CD4-positive, alpha-beta T cell (primary cell): ENCODE results near the gene LBHD2. TPM values are rescaled to one million over a fixed set of nuclear protein-coding genes. Genes with fewer than 3 reads are reported as not detected.

Experiments used
- ATAC-seq: fragments of 200-7000 bp; cut with Tn5 transposase; one replicate; pipeline ENCODE4 v1.10.0; 2022; ENCODE audit warnings: mild to moderate bottlenecking; ENCODE audit not compliant: poor library complexity
- CTCF ChIA-PET: fragments of 350-600 bp; sonication (Branson Sonifier 250); formaldehyde crosslinking; loops from one replicate; lab custom pipeline; 2021; ENCODE audit warnings: antibody characterized with exemption, inconsistent platforms; lab: Charles Lee
- POLR2A ChIA-PET: fragments of 350-600 bp; sonication (Branson Sonifier 250); formaldehyde crosslinking; loops from one replicate; lab custom pipeline; 2021; ENCODE audit warnings: antibody characterized with exemption, inconsistent platforms; lab: Charles Lee
- DNase-seq, 14 experiments: peaks; one replicate each; pipeline ENCODE4 v3.0.0-alpha.2; 2013 to 2020; ENCODE audit warnings: mixed read lengths in 2 of 14
- H3K27ac ChIP-seq, 2 donors: one replicate each; pipeline versions ENCODE4 v1.5.1 to v1.7.0; 2013; ENCODE audit warnings: low read length in 2 of 2, low read depth in 1 of 2, mild to moderate bottlenecking in 1 of 2
- H3K27me3 ChIP-seq, 2 experiments: 1 replicate in 1 of 2; 2 replicates in 1 of 2; pipeline versions ENCODE4 v1.6.1 to v1.7.0; 2013; ENCODE audit warnings: low read length in 2 of 2, control low read depth in 1 of 2, mild to moderate bottlenecking in 1 of 2, moderate library complexity in 1 of 2; ENCODE audit not compliant: insufficient read depth in 2 of 2, control insufficient read depth in 1 of 2
- H3K36me3 ChIP-seq: one replicate; pipeline ENCODE4 v1.6.1; 2013; ENCODE audit warnings: low read length, control low read depth; ENCODE audit not compliant: insufficient read depth
- H3K4me1 ChIP-seq: one replicate; pipeline ENCODE4 v1.6.1; 2013; ENCODE audit warnings: low read length, control low read depth; ENCODE audit not compliant: insufficient read depth
- H3K4me3 ChIP-seq: one replicate; pipeline ENCODE4 v1.5.1; 2013; ENCODE audit warnings: mild to moderate bottlenecking, low read length, moderate library complexity
- H3K9me3 ChIP-seq, 2 experiments: 1 replicate in 1 of 2; 2 replicates in 1 of 2; pipeline versions ENCODE4 v1.6.1 to v1.7.0; 2013; ENCODE audit warnings: low read length in 2 of 2, mild to moderate bottlenecking in 2 of 2, control low read depth in 1 of 2, moderate library complexity in 1 of 2; ENCODE audit not compliant: control insufficient read depth in 1 of 2, insufficient read depth in 1 of 2
- H3K27ac Mint-ChIP-seq: one replicate; pipeline ENCODE4 v1.8.0; 2020; ENCODE audit warnings: mixed read lengths
- H3K27me3 Mint-ChIP-seq: one replicate; pipeline ENCODE4 v1.8.0; 2021; ENCODE audit warnings: mixed read lengths
- H3K36me3 Mint-ChIP-seq: one replicate; pipeline ENCODE4 v1.8.0; 2021; ENCODE audit warnings: low read depth, mixed read lengths
- H3K4me1 Mint-ChIP-seq: one replicate; pipeline ENCODE4 v1.8.0; 2021; ENCODE audit warnings: low read depth, mixed read lengths
- H3K4me3 Mint-ChIP-seq: one replicate; pipeline ENCODE4 v1.8.0; 2020; ENCODE audit warnings: mild to moderate bottlenecking, mixed read lengths
- H3K9me3 Mint-ChIP-seq: one replicate; pipeline ENCODE4 v1.8.0; 2020; ENCODE audit warnings: mixed read lengths
- CTCF ChIP-seq: fragments of 200-600 bp; IDR thresholded peaks from one replicate; pipeline ENCODE4 v1.8.0; 2022; ENCODE audit warnings: antibody characterized with exemption, mild to moderate bottlenecking
- intact Hi-C, 2 experiments: fragments of 100-400 bp; cut with DNase I in 1 of 2; cut with micrococcal nuclease in 1 of 2; formaldehyde crosslinking; loops; one replicate each; pipeline versions ENCODE4 v1.15.1 to v1.9.0; 2023 to 2025; cut with DNase I, micrococcal nuclease
- total RNA-seq, 174 experiments: library from RNA in 2 of 174; stranded (reverse) in 2 of 174; gene quantifications; one replicate each; pipeline ENCODE4 v1.2.3 and lab custom pipeline; 2021 to 2026

The LBHD2 gene
- total RNA-seq, 2 experiments from 2014 or later, result not detected

- ATAC-seq, result no peak
Measured at GRCh38 chr14:103129301-103130016, 45.4 kb downstream of the LBHD2 start.

GRCh38 chr14:103130017-103130764 lies 46.2 kb downstream of the LBHD2 start:
- H3K4me1 Mint-ChIP-seq, result no peaks in the 10 kb centered on the region
- H3K27ac Mint-ChIP-seq, result no peak overlapping the region
- H3K27me3 ChIP-seq, result no peaks in the 10 kb centered on the region
- no peaks in the 10 kb centered on the region for H3K36me3 Mint-ChIP-seq
- ChIA-PET POLR2A (no interaction called here), CTCF (no interaction called here)
- H3K4me3 ChIP-seq, result no peak overlapping the region
- H3K27me3 Mint-ChIP-seq, result peaks cover 10% of the 10 kb centered on the region
- H3K4me3 Mint-ChIP-seq, result no peak overlapping the region
- H3K36me3 ChIP-seq, result no peaks in the 10 kb centered on the region
- H3K27ac ChIP-seq, result no peak overlapping the region
- DNase-seq (no peak), ATAC-seq (no peak)
- H3K9me3 Mint-ChIP-seq, result no peaks in the 10 kb centered on the region
- intact Hi-C loops, result no loop called here
- H3K4me1 ChIP-seq, result no peaks in the 10 kb centered on the region
- H3K9me3 ChIP-seq, result no peaks in the 10 kb centered on the region
- TF ChIP-seq CTCF, result no peak

More at GRCh38 chr14:103129301-103130016, 45.4 kb downstream of the LBHD2 start:
- no peaks in the 10 kb centered on the region for H3K4me1 Mint-ChIP-seq
- Histone ChIP-seq H3K4me1 (no peaks in the 10 kb centered on the region), H3K4me3 (no peak overlapping the region), H3K36me3 (no peaks in the 10 kb centered on the region), H3K27me3 (peaks cover 2 to 4% of the 10 kb centered on the region in 2 experiments), H3K9me3 (no peaks in the 10 kb centered on the region), H3K27ac (no peak overlapping the region)
- peak in 1 of 14 experiments; percentile 8 for DNase-seq
- intact Hi-C loops, result no loop called here
- TF ChIP-seq CTCF, result no peak
- no peak overlapping the region for H3K27ac Mint-ChIP-seq
- H3K9me3 Mint-ChIP-seq, result no peaks in the 10 kb centered on the region
- ChIA-PET POLR2A (no interaction called here), CTCF (no interaction called here)
- H3K27me3 Mint-ChIP-seq, result peaks cover 10% of the 10 kb centered on the region
- H3K4me3 Mint-ChIP-seq, result no peak overlapping the region
- H3K36me3 Mint-ChIP-seq, result no peaks in the 10 kb centered on the region

DNA sequence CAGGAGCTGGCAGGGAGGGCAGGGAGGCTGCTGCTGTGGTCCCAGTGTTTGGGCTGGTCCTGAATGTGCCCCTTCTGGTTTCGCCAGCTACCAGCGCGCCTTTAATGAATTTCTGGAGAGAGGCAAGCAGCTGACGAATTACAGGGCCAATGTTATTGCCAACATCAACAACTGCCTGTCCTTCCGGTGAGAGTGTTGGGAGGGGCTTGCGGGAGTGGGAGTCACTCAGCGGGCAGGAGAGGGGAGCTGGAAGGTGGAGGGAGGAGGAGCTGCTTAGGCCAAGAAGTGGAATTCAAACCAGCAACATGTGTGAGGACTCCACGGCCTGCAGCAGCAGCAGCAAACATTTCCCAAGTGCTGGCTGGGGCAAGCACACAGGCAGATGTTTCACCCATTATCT lies 47.0 kb downstream of the LBHD2 start:
- no peak overlapping the region for H3K27ac Mint-ChIP-seq
- Histone ChIP-seq H3K9me3 (no peaks in the 10 kb centered on the region), H3K36me3 (no peaks in the 10 kb centered on the region), H3K27ac (no peak overlapping the region), H3K4me3 (no peak overlapping the region), H3K4me1 (no peaks in the 10 kb centered on the region), H3K27me3 (no peaks in the 10 kb centered on the region)
- no peak for ATAC-seq
- H3K36me3 Mint-ChIP-seq, result no peaks in the 10 kb centered on the region
- peaks cover 10% of the 10 kb centered on the region for H3K27me3 Mint-ChIP-seq
- intact Hi-C loops, result no loop called here
- no peak overlapping the region for H3K4me3 Mint-ChIP-seq
- peak in 1 of 14 experiments; percentile 4 for DNase-seq
- ChIA-PET POLR2A (no interaction called here), CTCF (no interaction called here)
- TF ChIP-seq CTCF, result no peak
- no peaks in the 10 kb centered on the region for H3K4me1 Mint-ChIP-seq
- no peaks in the 10 kb centered on the region for H3K9me3 Mint-ChIP-seq
